Measurements from ENCODE around the gene CHD3. TPM values are rescaled to one million over a fixed set of nuclear protein-coding genes. Genes with fewer than 3 reads are reported as not detected.

Gene CHD3
- total and polyA plus RNA-seq, 2 of the 13 experiments (the other 11 are each of a cell fraction or from before 2014, with no cell fraction given): 2.7 to 3.7 TPM

DNA sequence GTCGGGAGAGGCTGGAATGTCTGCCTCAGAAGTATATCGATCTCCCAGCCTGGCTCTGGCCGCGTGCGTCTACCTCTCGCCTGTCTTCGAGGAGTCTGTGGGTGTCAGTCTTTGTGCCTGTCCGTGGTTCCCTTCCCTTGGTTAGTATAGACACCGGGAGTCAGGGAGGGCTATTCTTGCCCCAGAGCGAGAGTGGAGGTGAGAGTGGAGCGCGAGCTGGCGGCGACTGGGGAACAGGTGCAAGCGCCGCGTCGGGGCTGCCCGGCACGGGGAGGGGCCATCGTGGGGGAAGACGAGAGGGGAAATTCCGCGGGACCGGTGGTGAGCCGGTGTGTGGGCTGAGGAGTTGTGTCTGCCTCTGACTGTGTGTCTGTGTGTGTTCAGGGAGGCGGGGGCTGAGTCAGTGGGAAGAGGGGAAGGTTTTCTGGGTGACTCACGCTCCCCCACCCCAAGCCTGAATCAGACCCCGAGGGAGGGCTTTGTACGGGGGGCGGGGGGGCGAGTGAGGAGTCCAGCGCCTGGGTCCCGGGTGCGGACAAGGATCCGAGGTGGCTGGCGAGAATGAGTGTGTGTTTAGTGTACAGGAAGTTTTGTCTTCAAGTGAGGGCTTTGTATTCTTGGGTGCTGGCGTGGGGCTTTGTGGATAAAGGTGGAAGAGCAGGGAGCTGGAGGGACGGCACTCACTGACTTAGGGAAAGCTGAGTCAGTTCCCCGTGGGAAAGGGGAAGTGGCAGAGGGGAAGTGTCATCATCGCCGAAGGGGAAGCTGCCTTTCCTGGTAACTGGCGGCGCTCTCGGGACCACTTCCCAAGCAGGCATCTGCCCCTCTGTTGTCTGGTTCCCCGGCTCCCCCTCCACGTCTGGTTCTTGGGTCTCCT is 46.0 kb upstream of the CHD3 start (continued):
- TF ChIP-seq, protein P1, sequence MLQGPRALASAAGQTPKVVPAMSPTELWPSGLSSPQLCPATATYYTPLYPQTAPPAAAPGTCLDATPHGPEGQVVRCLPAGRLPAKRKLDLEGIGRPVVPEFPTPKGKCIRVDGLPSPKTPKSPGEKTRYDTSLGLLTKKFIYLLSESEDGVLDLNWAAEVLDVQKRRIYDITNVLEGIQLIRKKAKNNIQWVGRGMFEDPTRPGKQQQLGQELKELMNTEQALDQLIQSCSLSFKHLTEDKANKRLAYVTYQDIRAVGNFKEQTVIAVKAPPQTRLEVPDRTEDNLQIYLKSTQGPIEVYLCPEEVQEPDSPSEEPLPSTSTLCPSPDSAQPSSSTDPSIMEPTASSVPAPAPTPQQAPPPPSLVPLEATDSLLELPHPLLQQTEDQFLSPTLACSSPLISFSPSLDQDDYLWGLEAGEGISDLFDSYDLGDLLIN (CRISPR knock-in tag; IDR thresholded peaks at IDR 0.05; ENCODE audit: borderline replicate concordance): no peak
- TF ChIP-seq ZSCAN21 (CRISPR knock-in tag; IDR thresholded peaks at IDR 0.05; ENCODE audit: borderline replicate concordance) (peak; percentile 31; the same call in 1 of the 2 replicates), ATM (IDR thresholded peaks at IDR 0.05; ENCODE audit: borderline replicate concordance) (no peak), BRD4 (CRISPR knock-in tag; IDR thresholded peaks at IDR 0.05) (no peak), POLR2A (IDR thresholded peaks at IDR 0.05; ENCODE audit: insufficient read depth in 1 of 2, low read depth in 2 of 2, low read length in 2 of 2) (peak in 1 of 2 experiments; percentile 49; a peak in 1 of 4 replicates), ZNF331 (CRISPR knock-in tag; IDR thresholded peaks at IDR 0.05) (no peak), HNRNPL (IDR thresholded peaks at IDR 0.05; ENCODE audit: low read depth, low read length) (no peak), KLF9 (CRISPR knock-in tag; IDR thresholded peaks at IDR 0.05; ENCODE audit: low read depth) (no peak), ZNF251 (CRISPR knock-in tag; IDR thresholded peaks at IDR 0.05) (no peak), ZNF350 (CRISPR knock-in tag; IDR thresholded peaks at IDR 0.05; ENCODE audit: borderline replicate concordance, low read depth) (peak; percentile 34; the same call in 1 of the 2 replicates), SKI (IDR thresholded peaks at IDR 0.05; ENCODE audit: partially characterized antibody) (peak; percentile 42), ZMYM2 (CRISPR knock-in tag; IDR thresholded peaks at IDR 0.05) (no peak), RNF2 (conservative IDR thresholded peaks at IDR 0.05; ENCODE audit: low read depth) (0 out of 2 replicates have a peak, but pooled peaks have one; percentile 44), NCOA2 (CRISPR knock-in tag; IDR thresholded peaks at IDR 0.05) (no peak), MAF1 (CRISPR knock-in tag; IDR thresholded peaks at IDR 0.05; ENCODE audit: borderline replicate concordance) (no peak)
- TF ChIP-seq, protein P2, sequence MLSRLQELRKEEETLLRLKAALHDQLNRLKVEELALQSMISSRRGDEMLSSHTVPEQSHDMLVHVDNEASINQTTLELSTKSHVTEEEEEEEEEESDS (CRISPR knock-in tag; IDR thresholded peaks at IDR 0.05; ENCODE audit: borderline replicate concordance): no peak
- TF ChIP-seq, protein P3, sequence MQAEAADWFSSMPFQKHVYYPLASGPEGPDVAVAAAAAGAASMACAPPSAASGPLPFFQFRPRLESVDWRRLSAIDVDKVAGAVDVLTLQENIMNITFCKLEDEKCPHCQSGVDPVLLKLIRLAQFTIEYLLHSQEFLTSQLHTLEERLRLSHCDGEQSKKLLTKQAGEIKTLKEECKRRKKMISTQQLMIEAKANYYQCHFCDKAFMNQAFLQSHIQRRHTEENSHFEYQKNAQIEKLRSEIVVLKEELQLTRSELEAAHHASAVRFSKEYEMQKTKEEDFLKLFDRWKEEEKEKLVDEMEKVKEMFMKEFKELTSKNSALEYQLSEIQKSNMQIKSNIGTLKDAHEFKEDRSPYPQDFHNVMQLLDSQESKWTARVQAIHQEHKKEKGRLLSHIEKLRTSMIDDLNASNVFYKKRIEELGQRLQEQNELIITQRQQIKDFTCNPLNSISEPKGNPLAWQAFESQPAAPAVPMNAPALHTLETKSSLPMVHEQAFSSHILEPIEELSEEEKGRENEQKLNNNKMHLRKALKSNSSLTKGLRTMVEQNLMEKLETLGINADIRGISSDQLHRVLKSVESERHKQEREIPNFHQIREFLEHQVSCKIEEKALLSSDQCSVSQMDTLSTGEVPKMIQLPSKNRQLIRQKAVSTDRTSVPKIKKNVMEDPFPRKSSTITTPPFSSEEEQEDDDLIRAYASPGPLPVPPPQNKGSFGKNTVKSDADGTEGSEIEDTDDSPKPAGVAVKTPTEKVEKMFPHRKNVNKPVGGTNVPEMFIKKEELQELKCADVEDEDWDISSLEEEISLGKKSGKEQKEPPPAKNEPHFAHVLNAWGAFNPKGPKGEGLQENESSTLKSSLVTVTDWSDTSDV (CRISPR knock-in tag; IDR thresholded peaks at IDR 0.05): 0 out of 2 replicates have a peak, but pooled peaks have one; percentile 85
- TF ChIP-seq, protein P4, sequence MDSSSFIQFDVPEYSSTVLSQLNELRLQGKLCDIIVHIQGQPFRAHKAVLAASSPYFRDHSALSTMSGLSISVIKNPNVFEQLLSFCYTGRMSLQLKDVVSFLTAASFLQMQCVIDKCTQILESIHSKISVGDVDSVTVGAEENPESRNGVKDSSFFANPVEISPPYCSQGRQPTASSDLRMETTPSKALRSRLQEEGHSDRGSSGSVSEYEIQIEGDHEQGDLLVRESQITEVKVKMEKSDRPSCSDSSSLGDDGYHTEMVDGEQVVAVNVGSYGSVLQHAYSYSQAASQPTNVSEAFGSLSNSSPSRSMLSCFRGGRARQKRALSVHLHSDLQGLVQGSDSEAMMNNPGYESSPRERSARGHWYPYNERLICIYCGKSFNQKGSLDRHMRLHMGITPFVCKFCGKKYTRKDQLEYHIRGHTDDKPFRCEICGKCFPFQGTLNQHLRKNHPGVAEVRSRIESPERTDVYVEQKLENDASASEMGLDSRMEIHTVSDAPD (CRISPR knock-in tag; IDR thresholded peaks at IDR 0.05): no peak
- TF ChIP-seq, protein P5, sequence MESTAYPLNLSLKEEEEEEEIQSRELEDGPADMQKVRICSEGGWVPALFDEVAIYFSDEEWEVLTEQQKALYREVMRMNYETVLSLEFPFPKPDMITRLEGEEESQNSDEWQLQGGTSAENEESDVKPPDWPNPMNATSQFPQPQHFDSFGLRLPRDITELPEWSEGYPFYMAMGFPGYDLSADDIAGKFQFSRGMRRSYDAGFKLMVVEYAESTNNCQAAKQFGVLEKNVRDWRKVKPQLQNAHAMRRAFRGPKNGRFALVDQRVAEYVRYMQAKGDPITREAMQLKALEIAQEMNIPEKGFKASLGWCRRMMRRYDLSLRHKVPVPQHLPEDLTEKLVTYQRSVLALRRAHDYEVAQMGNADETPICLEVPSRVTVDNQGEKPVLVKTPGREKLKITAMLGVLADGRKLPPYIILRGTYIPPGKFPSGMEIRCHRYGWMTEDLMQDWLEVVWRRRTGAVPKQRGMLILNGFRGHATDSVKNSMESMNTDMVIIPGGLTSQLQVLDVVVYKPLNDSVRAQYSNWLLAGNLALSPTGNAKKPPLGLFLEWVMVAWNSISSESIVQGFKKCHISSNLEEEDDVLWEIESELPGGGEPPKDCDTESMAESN (CRISPR knock-in tag; conservative IDR thresholded peaks at IDR 0.05): no peak
- TF ChIP-seq, protein P6, sequence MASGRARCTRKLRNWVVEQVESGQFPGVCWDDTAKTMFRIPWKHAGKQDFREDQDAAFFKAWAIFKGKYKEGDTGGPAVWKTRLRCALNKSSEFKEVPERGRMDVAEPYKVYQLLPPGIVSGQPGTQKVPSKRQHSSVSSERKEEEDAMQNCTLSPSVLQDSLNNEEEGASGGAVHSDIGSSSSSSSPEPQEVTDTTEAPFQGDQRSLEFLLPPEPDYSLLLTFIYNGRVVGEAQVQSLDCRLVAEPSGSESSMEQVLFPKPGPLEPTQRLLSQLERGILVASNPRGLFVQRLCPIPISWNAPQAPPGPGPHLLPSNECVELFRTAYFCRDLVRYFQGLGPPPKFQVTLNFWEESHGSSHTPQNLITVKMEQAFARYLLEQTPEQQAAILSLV (CRISPR knock-in tag; IDR thresholded peaks at IDR 0.05; ENCODE audit: borderline replicate concordance): no peak
